ENCODE results near the gene SASH3. TPM values are rescaled to one million over a fixed set of nuclear protein-coding genes. Genes with fewer than 3 reads are reported as not detected.

The SASH3 gene
- total RNA-seq, 1 donor from 2014 or later = not detected

- H3K9me3 Mint-ChIP-seq (ENCODE audit: unreplicated experiment) = no peaks in the 10 kb centered on the region
- H3K36me3 Mint-ChIP-seq (ENCODE audit: low read depth, unreplicated experiment) = peaks cover 7% of the 10 kb centered on the region
- TF ChIP-seq EZH2 (IDR thresholded peaks at IDR 0.05; ENCODE audit: insufficient read depth, low read length) = no peak
- no peak for TF ChIP-seq CTCF (IDR thresholded peaks at IDR 0.05; ENCODE audit: insufficient read depth, low read depth, low read length)
- no peak for FAIRE-seq
- no peak overlapping the region for H3K27ac ChIP-seq (ENCODE audit: low read depth, low read length)
- no peaks in the 10 kb centered on the region for H3K4me1 ChIP-seq (ENCODE audit: insufficient read depth, low read length)
- no peak overlapping the region for H3K4me2 ChIP-seq (ENCODE audit: low read length)
- no peak for DNase-seq (ENCODE audit: low read depth)
- H2AFZ ChIP-seq (ENCODE audit: low read depth, low read length) = no peak overlapping the region
- no peak overlapping the region for H3K27ac Mint-ChIP-seq (ENCODE audit: unreplicated experiment)
- no peak overlapping the region for H3K4me3 ChIP-seq (ENCODE audit: insufficient read depth, low read depth, low read length)
- no peaks in the 10 kb centered on the region for H3K4me1 Mint-ChIP-seq (ENCODE audit: low read depth, unreplicated experiment)
- H3K9me3 ChIP-seq (ENCODE audit: insufficient read depth, low read depth, low read length) = no peaks in the 10 kb centered on the region
- H3K27me3 ChIP-seq (ENCODE audit: insufficient read depth, low read length) = no peaks in the 10 kb centered on the region
- no peaks in the 10 kb centered on the region for H4K20me1 ChIP-seq (ENCODE audit: insufficient read depth, low read length)
- H3K27me3 Mint-ChIP-seq (ENCODE audit: low read depth, unreplicated experiment) = no peaks in the 10 kb centered on the region
- H3K9ac ChIP-seq (ENCODE audit: low read length) = no peak overlapping the region
- no peaks in the 10 kb centered on the region for H3K36me3 ChIP-seq (ENCODE audit: insufficient read depth, low read length)
- no peaks in the 10 kb centered on the region for H3K79me2 ChIP-seq (ENCODE audit: insufficient read depth, low read length)
- H3K4me3 Mint-ChIP-seq (ENCODE audit: unreplicated experiment) = no peak overlapping the region
These were observed 17.6 kb downstream of the SASH3 start for GRCh38 chrX:129797251-129797906.

- FAIRE-seq (no peak), DNase-seq (ENCODE audit: low read depth) (no peak)
- H3K36me3 ChIP-seq (ENCODE audit: insufficient read depth, low read length) = no peaks in the 10 kb centered on the region
- no peak overlapping the region for H3K27ac ChIP-seq (ENCODE audit: low read depth, low read length)
- Mint-ChIP-seq H3K4me3 (ENCODE audit: unreplicated experiment) (no peak overlapping the region), H3K4me1 (ENCODE audit: low read depth, unreplicated experiment) (no peaks in the 10 kb centered on the region), H3K27ac (ENCODE audit: unreplicated experiment) (no peak overlapping the region), H3K27me3 (ENCODE audit: low read depth, unreplicated experiment) (no peaks in the 10 kb centered on the region), H3K36me3 (ENCODE audit: low read depth, unreplicated experiment) (peaks cover 7% of the 10 kb centered on the region), H3K9me3 (ENCODE audit: unreplicated experiment) (no peaks in the 10 kb centered on the region)
- H3K4me3 ChIP-seq (ENCODE audit: insufficient read depth, low read depth, low read length) = no peak overlapping the region
- H3K9me3 ChIP-seq (ENCODE audit: insufficient read depth, low read depth, low read length) = no peaks in the 10 kb centered on the region
- no peak overlapping the region for H3K9ac ChIP-seq (ENCODE audit: low read length)
- no peak overlapping the region for H2AFZ ChIP-seq (ENCODE audit: low read depth, low read length)
- no peaks in the 10 kb centered on the region for H3K4me1 ChIP-seq (ENCODE audit: insufficient read depth, low read length)
- TF ChIP-seq EZH2 (IDR thresholded peaks at IDR 0.05; ENCODE audit: insufficient read depth, low read length) (no peak), CTCF (IDR thresholded peaks at IDR 0.05; ENCODE audit: insufficient read depth, low read depth, low read length) (no peak)
- H3K4me2 ChIP-seq (ENCODE audit: low read length) = no peak overlapping the region
- no peaks in the 10 kb centered on the region for H3K79me2 ChIP-seq (ENCODE audit: insufficient read depth, low read length)
- H3K27me3 ChIP-seq (ENCODE audit: insufficient read depth, low read length) = no peaks in the 10 kb centered on the region
- no peaks in the 10 kb centered on the region for H4K20me1 ChIP-seq (ENCODE audit: insufficient read depth, low read length)
These were observed 18.7 kb downstream of the SASH3 start for GRCh38 chrX:129798456-129798855.

GRCh38 chrX:129798888-129799287 is 19.1 kb downstream of the SASH3 start:
- Histone ChIP-seq H3K27me3 (ENCODE audit: insufficient read depth, low read length) (no peaks in the 10 kb centered on the region), H3K9ac (ENCODE audit: low read length) (no peak overlapping the region), H3K4me3 (ENCODE audit: insufficient read depth, low read depth, low read length) (no peak overlapping the region), H3K4me2 (ENCODE audit: low read length) (no peak overlapping the region), H3K79me2 (ENCODE audit: insufficient read depth, low read length) (no peaks in the 10 kb centered on the region), H3K9me3 (ENCODE audit: insufficient read depth, low read depth, low read length) (no peaks in the 10 kb centered on the region), H3K36me3 (ENCODE audit: insufficient read depth, low read length) (no peaks in the 10 kb centered on the region), H3K27ac (ENCODE audit: low read depth, low read length) (no peak overlapping the region), H2AFZ (ENCODE audit: low read depth, low read length) (no peak overlapping the region), H3K4me1 (ENCODE audit: insufficient read depth, low read length) (no peaks in the 10 kb centered on the region), H4K20me1 (ENCODE audit: insufficient read depth, low read length) (no peaks in the 10 kb centered on the region)
- Mint-ChIP-seq H3K27me3 (ENCODE audit: low read depth, unreplicated experiment) (no peaks in the 10 kb centered on the region), H3K36me3 (ENCODE audit: low read depth, unreplicated experiment) (peaks cover 7% of the 10 kb centered on the region), H3K9me3 (ENCODE audit: unreplicated experiment) (no peaks in the 10 kb centered on the region), H3K4me3 (ENCODE audit: unreplicated experiment) (no peak overlapping the region), H3K4me1 (ENCODE audit: low read depth, unreplicated experiment) (no peaks in the 10 kb centered on the region), H3K27ac (ENCODE audit: unreplicated experiment) (peak overlapping the region; percentile 12)
- DNase-seq (ENCODE audit: low read depth) (no peak), FAIRE-seq (no peak)
- TF ChIP-seq EZH2 (IDR thresholded peaks at IDR 0.05; ENCODE audit: insufficient read depth, low read length) = no peak
- TF ChIP-seq CTCF (IDR thresholded peaks at IDR 0.05; ENCODE audit: insufficient read depth, low read depth, low read length) = no peak
